ENCODE data around the gene ABL2. TPM values are rescaled to one million over a fixed set of nuclear protein-coding genes. Genes with fewer than 3 reads are reported as not detected.
"Not testable (repeated sequence)": the region's sequence is repeated elsewhere in the genome, so short reads cannot be mapped to it uniquely, and the experiment has no call there.

Gene ABL2
- total RNA-seq, 2 experiments from 2014 or later = 6.6 to 8.4 TPM

DNA sequence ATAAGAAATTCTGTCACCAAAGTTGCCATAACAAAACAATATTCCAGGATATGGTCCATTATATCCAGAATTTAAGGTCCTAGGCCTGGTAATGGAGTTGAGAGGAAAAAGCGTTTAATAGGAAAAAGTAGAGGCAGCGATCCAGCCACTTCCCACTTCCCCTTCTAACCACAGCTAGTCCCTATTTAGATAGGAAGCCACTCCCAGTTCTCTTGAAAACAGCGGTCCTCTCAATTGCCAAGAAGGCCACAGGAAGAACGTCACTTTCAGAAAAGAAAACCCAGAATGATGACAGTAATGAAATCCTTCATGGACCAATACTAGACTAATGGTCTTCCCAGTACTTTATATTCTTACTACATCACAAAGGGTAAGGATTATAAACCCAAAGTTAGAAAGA, 38.6 kb downstream of the ABL2 start:
- ATAC-seq (no peak), DNase-seq (no peak)
- Mint-ChIP-seq H3K4me3 (no peak overlapping the region), H3K9me3 (ENCODE audit: low read depth) (no peaks in the 10 kb centered on the region), H3K4me1 (peaks cover 18% of the 10 kb centered on the region), H3K27ac (peak overlapping the region; percentile 11), H3K27me3 (no peaks in the 10 kb centered on the region), H3K36me3 (ENCODE audit: low read depth) (peaks cover 4% of the 10 kb centered on the region)
- CTCF ChIA-PET = interaction anchor here (0.8 kb wide), 1 partner anchor 28 kb away, joined by 3 read pairs; no protein-coding TSS in a partner anchor
- intact Hi-C loops (cut with DNase I, micrococcal nuclease) = loop anchor here (2.0 to 5.0 kb wide), 3 partner anchors 49 to 109 kb away; partner anchors contain the start of gene TOR3A (in 1 of the 2)
- POLR2A ChIA-PET = no interaction called here

DNA sequence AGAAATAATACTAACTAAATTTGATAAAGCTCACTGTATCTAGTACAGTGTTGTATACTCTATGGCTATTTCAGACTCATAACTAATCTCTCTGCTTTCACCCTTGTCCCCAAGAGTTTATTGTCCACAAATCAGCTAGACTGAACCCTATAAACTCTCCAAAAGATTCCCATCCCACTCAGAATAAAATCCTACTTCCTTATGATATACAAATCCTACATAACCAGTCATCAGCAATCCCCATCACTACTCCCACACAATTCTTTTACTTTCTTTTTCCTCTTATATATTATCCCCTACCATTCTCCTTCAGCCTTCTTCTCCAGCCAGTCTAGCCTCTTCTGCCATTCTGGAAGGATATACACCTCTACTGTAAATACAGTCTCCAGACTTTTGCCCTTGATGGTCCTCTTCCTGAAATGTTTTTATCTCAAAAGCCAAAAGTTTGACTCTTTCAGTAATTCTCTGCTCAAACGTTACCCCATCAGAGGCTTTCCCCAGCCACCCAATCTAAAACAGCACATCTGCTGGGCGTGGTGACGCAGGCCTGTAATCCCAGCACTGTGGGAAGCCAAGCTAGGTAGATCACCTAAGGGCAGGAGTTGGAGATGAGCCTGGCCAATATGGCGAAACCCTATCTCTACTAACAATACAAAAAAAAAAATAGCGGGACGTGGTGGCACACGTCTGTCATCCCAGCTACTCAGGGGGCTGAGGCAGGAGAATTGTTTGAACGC, 41.6 kb downstream of the ABL2 start:
- no peak for DNase-seq
- Mint-ChIP-seq H3K27me3 (no peaks in the 10 kb centered on the region), H3K27ac (no peak overlapping the region), H3K36me3 (ENCODE audit: low read depth) (peaks cover 4% of the 10 kb centered on the region), H3K4me1 (peaks cover 26% of the 10 kb centered on the region), H3K9me3 (ENCODE audit: low read depth) (no peaks in the 10 kb centered on the region), H3K4me3 (no peak overlapping the region)
- no peak for ATAC-seq
- intact Hi-C loops (cut with DNase I, micrococcal nuclease) = no loop called here
- ChIA-PET POLR2A (no interaction called here), CTCF (no interaction called here)

DNA sequence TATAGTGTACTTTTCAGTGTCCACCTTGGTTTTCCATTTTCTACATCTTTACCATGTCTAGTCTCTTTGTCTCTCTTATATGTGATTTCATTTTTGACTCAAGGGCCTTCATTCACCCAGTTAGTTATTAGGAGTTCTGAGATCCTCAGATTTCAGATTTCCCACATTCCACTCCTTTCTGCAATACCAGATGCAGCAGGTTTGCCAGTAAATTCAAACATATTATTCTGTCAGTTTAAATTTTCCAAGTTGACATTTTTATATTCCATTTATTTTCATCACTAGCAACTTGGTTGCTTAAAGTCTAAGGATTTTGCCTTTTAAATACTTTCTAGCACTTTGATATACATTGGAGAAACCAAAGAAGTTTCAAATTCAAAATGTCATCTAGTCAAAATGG, 42.4 kb downstream of the ABL2 start:
- DNase-seq (no peak), ATAC-seq (no peak)
- CTCF ChIA-PET = no interaction called here
- Mint-ChIP-seq H3K27me3 (no peaks in the 10 kb centered on the region), H3K9me3 (ENCODE audit: low read depth) (no peaks in the 10 kb centered on the region), H3K4me3 (no peak overlapping the region), H3K36me3 (ENCODE audit: low read depth) (peaks cover 4% of the 10 kb centered on the region), H3K27ac (no peak overlapping the region), H3K4me1 (peaks cover 25% of the 10 kb centered on the region)
- intact Hi-C loops (cut with DNase I, micrococcal nuclease) = no loop called here
- POLR2A ChIA-PET = no interaction called here

DNA sequence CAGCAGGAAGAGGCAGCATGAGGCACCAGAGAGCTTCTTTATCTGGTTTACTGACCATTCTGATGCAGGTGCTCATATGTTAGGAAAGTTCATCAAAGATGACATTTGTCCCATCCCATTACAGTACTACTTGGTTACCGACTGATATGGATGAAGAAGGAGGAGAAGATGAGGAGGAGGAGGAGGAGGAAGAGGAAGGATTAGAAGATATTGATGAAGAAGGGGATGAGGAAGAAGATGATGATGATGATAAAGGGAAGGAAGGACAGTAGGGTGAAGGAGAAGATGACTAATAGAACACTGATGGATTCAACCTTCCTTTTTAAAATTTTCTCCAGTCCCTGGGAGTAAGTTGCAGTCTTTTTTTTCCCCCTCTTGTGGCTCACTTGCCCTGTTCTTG, 45.1 kb downstream of the ABL2 start:
- CTCF ChIA-PET = no interaction called here
- intact Hi-C loops (cut with DNase I, micrococcal nuclease) = no loop called here
- H3K9me3 Mint-ChIP-seq (ENCODE audit: low read depth) = no peaks in the 10 kb centered on the region
- peaks cover 4% of the 10 kb centered on the region for H3K36me3 Mint-ChIP-seq (ENCODE audit: low read depth)
- H3K4me3 Mint-ChIP-seq = no peak overlapping the region
- no peak overlapping the region for H3K27ac Mint-ChIP-seq
- H3K27me3 Mint-ChIP-seq = no peaks in the 10 kb centered on the region
- ATAC-seq = no peak
- H3K4me1 Mint-ChIP-seq = peaks cover 20% of the 10 kb centered on the region
- no peak for DNase-seq
- POLR2A ChIA-PET = no interaction called here

DNA sequence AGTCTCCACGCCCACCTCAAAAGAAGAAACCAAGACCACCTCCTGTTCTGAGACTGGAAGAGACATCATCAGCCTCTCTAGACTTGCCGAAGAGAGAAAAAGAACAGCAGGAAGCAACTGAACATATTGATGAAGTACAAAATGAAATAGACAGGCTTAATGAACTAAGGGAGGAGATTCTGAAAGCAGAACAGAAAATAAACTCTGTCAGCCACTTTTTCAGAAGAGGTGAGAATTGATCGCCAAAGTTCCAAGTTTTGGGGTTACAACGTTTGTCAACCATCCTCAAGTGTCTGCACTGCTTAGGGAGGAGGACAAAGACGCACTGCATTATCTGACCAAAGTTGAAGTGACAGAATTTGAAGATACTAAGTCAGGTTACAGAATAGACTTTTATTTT, 45.6 kb downstream of the ABL2 start:
- DNase-seq = no peak
- Mint-ChIP-seq H3K36me3 (ENCODE audit: low read depth) (peaks cover 4% of the 10 kb centered on the region), H3K27ac (no peak overlapping the region), H3K4me1 (peaks cover 20% of the 10 kb centered on the region), H3K9me3 (ENCODE audit: low read depth) (no peaks in the 10 kb centered on the region), H3K4me3 (no peak overlapping the region), H3K27me3 (no peaks in the 10 kb centered on the region)
- no peak for ATAC-seq
- CTCF ChIA-PET = no interaction called here
- POLR2A ChIA-PET = no interaction called here
- intact Hi-C loops (cut with DNase I, micrococcal nuclease) = no loop called here

DNA sequence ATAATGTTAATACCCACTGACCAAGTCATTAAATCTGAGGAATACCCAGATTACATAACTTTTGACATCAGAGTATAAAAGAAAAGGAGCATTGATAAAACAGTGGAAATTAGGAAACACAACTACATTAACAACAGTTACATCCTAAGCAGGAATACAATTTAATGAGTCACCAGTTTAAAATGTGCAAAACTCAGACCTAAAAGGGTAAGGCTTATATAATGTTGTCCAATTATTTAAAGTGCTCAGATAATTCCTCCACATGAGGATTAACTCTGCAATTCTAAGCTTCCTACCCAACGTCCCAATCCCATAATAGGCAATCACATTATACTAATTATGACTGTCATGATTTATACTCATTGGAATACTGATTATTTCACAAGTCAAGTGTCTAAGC, 50.5 kb downstream of the ABL2 start:
- ChIA-PET CTCF (interaction anchor here (0.6 kb wide), 1 partner anchor 114 kb away, joined by 3 read pairs; no protein-coding TSS in a partner anchor), POLR2A (no interaction called here)
- ATAC-seq (no peak), DNase-seq (no peak)
- no peaks in the 10 kb centered on the region for H3K36me3 Mint-ChIP-seq (ENCODE audit: low read depth)
- no peaks in the 10 kb centered on the region for H3K9me3 Mint-ChIP-seq (ENCODE audit: low read depth)
- H3K4me1 Mint-ChIP-seq = peaks cover 10% of the 10 kb centered on the region
- no peaks in the 10 kb centered on the region for H3K27me3 Mint-ChIP-seq
- no peak overlapping the region for H3K4me3 Mint-ChIP-seq
- no peak overlapping the region for H3K27ac Mint-ChIP-seq
- intact Hi-C loops (cut with DNase I, micrococcal nuclease) = no loop called here

DNA sequence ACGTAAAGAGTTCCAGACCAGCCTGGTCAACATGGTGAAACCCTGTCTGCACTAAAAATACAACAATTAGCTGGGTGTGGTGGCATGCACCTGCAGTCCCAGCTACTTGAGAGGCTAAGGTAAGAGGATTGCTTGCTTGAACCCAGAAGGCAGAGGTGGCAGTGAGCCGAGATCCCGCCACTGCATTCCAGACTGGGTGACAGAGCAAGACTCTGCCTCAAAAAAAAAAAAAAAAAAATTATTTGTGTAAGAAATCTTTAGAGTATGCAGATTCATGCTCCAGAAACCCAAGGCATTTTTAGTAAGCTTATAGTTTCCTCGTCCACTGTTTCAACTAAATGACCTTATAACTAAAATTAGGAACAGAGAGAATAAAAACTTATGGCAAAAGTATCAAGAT, 51.3 kb downstream of the ABL2 start:
- ATAC-seq (no peak), DNase-seq (no peak)
- no peaks in the 10 kb centered on the region for H3K27me3 Mint-ChIP-seq
- CTCF ChIA-PET = interaction anchor here (0.7 kb wide), 2 partner anchors 175 to 1706 kb away, joined by 3 to 4 read pairs; no protein-coding TSS in a partner anchor
- H3K27ac Mint-ChIP-seq = no peak overlapping the region
- no peak overlapping the region for H3K4me3 Mint-ChIP-seq
- intact Hi-C loops (cut with DNase I, micrococcal nuclease) = no loop called here
- no peaks in the 10 kb centered on the region for H3K36me3 Mint-ChIP-seq (ENCODE audit: low read depth)
- POLR2A ChIA-PET = interaction anchor here (0.6 kb wide), 1 partner anchor 285 kb away, joined by 3 read pairs; no protein-coding TSS in a partner anchor
- H3K9me3 Mint-ChIP-seq (ENCODE audit: low read depth) = no peaks in the 10 kb centered on the region
- H3K4me1 Mint-ChIP-seq = peaks cover 5% of the 10 kb centered on the region

DNA sequence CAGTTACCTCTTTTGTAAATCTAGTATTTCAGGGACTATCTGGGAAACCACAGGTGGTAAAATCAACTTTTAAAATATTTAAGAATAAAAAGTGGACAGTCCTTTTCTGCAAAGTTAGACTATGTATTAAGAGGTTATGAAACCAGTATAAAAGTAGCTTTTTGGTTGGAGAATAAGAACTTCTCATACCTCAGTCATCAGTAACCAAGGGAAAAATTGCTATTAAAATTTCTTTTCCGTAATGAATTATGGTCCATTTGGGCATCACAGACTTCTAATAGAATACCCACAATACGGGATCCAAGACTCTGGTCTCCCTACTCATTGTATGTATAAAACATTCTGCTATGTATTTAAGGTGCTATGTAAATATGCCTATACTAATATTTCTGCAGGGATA, 51.9 kb downstream of the ABL2 start:
- no peak overlapping the region for H3K4me3 Mint-ChIP-seq
- no peak overlapping the region for H3K27ac Mint-ChIP-seq
- no peaks in the 10 kb centered on the region for H3K36me3 Mint-ChIP-seq (ENCODE audit: low read depth)
- H3K9me3 Mint-ChIP-seq (ENCODE audit: low read depth) = no peaks in the 10 kb centered on the region
- intact Hi-C loops (cut with DNase I, micrococcal nuclease) = no loop called here
- H3K27me3 Mint-ChIP-seq = no peaks in the 10 kb centered on the region
- ATAC-seq (no peak), DNase-seq (no peak)
- POLR2A ChIA-PET = no interaction called here
- CTCF ChIA-PET = interaction anchor here (0.7 kb wide), 1 partner anchor 174 kb away, joined by 4 read pairs; no protein-coding TSS in a partner anchor
- peaks cover 5% of the 10 kb centered on the region for H3K4me1 Mint-ChIP-seq

DNA sequence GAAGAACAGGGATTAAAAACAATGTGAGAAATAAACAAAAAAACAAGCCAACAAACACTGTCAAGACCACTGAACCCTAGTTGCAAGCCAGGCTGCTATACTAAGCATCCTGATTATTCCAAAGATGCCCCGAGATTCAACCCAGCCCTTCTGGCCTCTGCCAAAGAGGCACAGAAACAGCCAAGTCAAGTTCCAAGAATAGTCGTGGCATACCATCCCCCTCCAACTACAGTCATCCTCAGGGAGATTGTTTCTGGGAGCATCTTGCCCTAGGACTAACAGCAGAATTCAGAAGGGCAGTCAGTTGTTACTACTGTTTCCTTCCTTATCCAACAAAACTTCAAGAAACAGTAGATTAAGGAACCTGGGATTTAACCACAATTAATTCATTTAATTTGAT, 52.3 kb downstream of the ABL2 start:
- ChIA-PET POLR2A (no interaction called here), CTCF (no interaction called here)
- no peak for DNase-seq
- Mint-ChIP-seq H3K9me3 (ENCODE audit: low read depth) (no peaks in the 10 kb centered on the region), H3K4me1 (peaks cover 4% of the 10 kb centered on the region), H3K27me3 (no peaks in the 10 kb centered on the region), H3K4me3 (no peak overlapping the region), H3K27ac (no peak overlapping the region), H3K36me3 (ENCODE audit: low read depth) (no peaks in the 10 kb centered on the region)
- intact Hi-C loops (cut with DNase I, micrococcal nuclease) = no loop called here
- ATAC-seq = no peak

DNA sequence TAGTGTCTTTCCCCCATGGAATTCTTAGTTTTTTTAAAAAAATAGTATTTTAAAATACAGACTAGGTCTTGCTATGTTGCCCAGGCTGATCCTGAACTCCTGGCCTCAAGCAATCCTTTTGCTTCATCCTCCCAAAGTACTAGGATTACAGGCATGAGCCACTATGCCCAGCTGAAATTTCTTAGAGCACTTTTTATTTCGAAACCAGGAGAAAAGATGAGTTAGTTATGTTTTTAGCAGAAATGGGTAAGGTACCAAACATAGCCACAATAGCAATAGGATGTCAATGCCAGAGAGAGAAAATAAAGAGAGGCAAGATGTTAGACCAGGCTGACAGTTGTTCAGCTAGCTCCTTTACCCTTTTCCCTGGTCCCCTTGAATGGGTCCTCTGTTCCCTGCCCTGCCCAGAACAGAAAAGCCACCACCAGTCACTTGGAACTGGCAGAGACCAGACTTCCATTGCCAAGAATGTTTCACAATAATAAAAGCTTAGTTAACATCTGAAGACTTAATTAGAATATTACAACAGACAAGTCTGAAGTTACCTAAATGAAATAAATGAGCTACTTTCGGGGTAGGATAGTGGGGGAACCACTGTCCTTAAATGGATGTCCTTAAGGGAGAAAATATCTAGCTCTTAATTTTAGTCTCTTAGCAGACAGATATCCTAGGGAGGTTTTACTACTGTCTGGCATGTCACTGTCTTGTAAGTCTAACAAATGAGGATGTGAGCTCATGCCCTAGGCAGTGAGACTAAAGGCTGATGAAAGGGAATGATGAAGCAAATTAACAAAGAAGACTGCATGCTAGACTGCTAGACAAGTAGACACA, 54.3 kb downstream of the ABL2 start:
- H3K4me1 Mint-ChIP-seq = peaks cover 1% of the 10 kb centered on the region
- no peak overlapping the region for H3K27ac Mint-ChIP-seq
- H3K9me3 Mint-ChIP-seq (ENCODE audit: low read depth) = no peaks in the 10 kb centered on the region
- intact Hi-C loops (cut with DNase I, micrococcal nuclease) = no loop called here
- no peaks in the 10 kb centered on the region for H3K27me3 Mint-ChIP-seq
- ChIA-PET CTCF (interaction anchor here (1.2 kb wide), 1 partner anchor 54 kb away, joined by 3 read pairs; no protein-coding TSS in a partner anchor), POLR2A (no interaction called here)
- H3K36me3 Mint-ChIP-seq (ENCODE audit: low read depth) = no peaks in the 10 kb centered on the region
- no peak overlapping the region for H3K4me3 Mint-ChIP-seq
- DNase-seq (no peak), ATAC-seq (no peak)

DNA sequence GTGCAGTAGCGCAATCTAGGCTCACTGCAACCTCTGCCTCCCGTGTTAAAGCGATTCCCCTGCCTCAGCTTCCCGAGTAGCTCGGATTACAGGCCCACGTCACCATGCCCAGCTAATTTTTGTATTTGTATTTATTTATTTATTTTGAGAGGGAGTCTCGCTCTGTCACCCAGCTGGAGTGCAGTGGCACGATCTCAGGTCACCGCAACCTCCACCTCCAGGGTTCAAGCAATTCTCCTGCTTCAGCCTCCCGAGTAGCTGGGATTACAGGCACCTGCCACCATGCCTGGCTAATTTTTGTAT, 59.1 kb downstream of the ABL2 start:
- intact Hi-C loops (cut with DNase I, micrococcal nuclease); H3K4me3 Mint-ChIP-seq; H3K27me3 Mint-ChIP-seq; H3K36me3 Mint-ChIP-seq (ENCODE audit: low read depth); POLR2A ChIA-PET; H3K27ac Mint-ChIP-seq; DNase-seq; ATAC-seq; H3K9me3 Mint-ChIP-seq (ENCODE audit: low read depth): not testable (repeated sequence)
- CTCF ChIA-PET = interaction anchor here (2.0 kb wide), 1 partner anchor 12 kb away, joined by 6 read pairs; no protein-coding TSS in a partner anchor
- peaks cover 14% of the 10 kb centered on the region for H3K4me1 Mint-ChIP-seq

Measured in activated CD4-positive, alpha-beta T cell treated with anti-CD3 and anti-CD28 coated beads for 36 hours (primary cell).